IMR-90 (cell line): ENCODE data around the gene PRIMA1. TPM values are rescaled to one million over a fixed set of nuclear protein-coding genes. Genes with fewer than 3 reads are reported as not detected.

Experiments used
- ATAC-seq: fragments of 200-7000 bp; cut with Tn5 transposase; 2 replicates; pipeline ENCODE4 v1.9.1; 2020; ENCODE audit warnings: low read depth, mild to moderate bottlenecking, moderate library complexity
- BruUV-seq: library from RNA; stranded (reverse); fragments of 400-500 nt; replicated peaks from 2 replicates; lab custom pipeline; 2021; lab: Mats Ljungman, UMichigan
- CTCF ChIA-PET: fragments of 300-600 bp; formaldehyde crosslinking; extraction: SDS; loops from one replicate; lab custom pipeline; 2021; ENCODE audit warnings: antibody characterized with exemption; lab: Yijun Ruan, JAX
- POLR2A ChIA-PET: fragments of 300-600 bp; sonication (Branson Sonifier 250); formaldehyde crosslinking; loops from one replicate; lab custom pipeline; 2022; ENCODE audit warnings: antibody characterized with exemption; ENCODE audit not compliant: unreplicated experiment; lab: Charles Lee
- DNase-seq: peaks from one replicate; pipeline ENCODE4 v3.0.0; 2013
- H2AFZ ChIP-seq: replicated peaks from 2 replicates; pipeline ENCODE3; 2013; ENCODE audit warnings: low read length, mild to moderate bottlenecking; ENCODE audit not compliant: poor library complexity
- H2AK5ac ChIP-seq: 2 replicates; pipeline ENCODE4 v1.6.1; 2013; ENCODE audit warnings: low read depth, low read length, inconsistent platforms
- H2AK9ac ChIP-seq: replicated peaks from 2 replicates; pipeline ENCODE3; 2013; ENCODE audit warnings: mild to moderate bottlenecking, low read depth, low read length, moderate library complexity; ENCODE audit not compliant: poor library complexity
- H2BK120ac ChIP-seq: 2 replicates; pipeline ENCODE4 v1.6.1; 2013; ENCODE audit warnings: low read depth, low read length, inconsistent platforms
- H2BK15ac ChIP-seq: 3 replicates; pipeline ENCODE4 v1.6.1; 2013; ENCODE audit warnings: low read depth, low read length, inconsistent platforms
- H2BK20ac ChIP-seq: 2 replicates; pipeline ENCODE4 v1.6.1; 2013; ENCODE audit warnings: low read depth, mild to moderate bottlenecking, inconsistent platforms, low read length, moderate library complexity
- H2BK5ac ChIP-seq: 2 replicates; pipeline ENCODE4 v1.6.1; 2013; ENCODE audit warnings: mild to moderate bottlenecking, low read depth, low read length, inconsistent platforms; ENCODE audit not compliant: poor library complexity, severe bottlenecking
- H3K14ac ChIP-seq: replicated peaks from 2 replicates; pipeline ENCODE4 v1.6.1; 2013; ENCODE audit warnings: low read depth, low read length, inconsistent platforms
- H3K18ac ChIP-seq: 2 replicates; pipeline ENCODE4 v1.6.1; 2013; ENCODE audit warnings: low read depth, low read length, control low read depth
- H3K23ac ChIP-seq: 2 replicates; pipeline ENCODE4 v1.6.1; 2013; ENCODE audit warnings: low read depth, low read length, inconsistent platforms
- H3K27ac ChIP-seq: 2 replicates; pipeline ENCODE4 v1.5.1; 2013; ENCODE audit warnings: mild to moderate bottlenecking, control low read depth, low read length; ENCODE audit not compliant: insufficient read depth
- H3K27me3 ChIP-seq: 2 replicates; pipeline ENCODE4 v1.6.1; 2013; ENCODE audit warnings: low read length; ENCODE audit not compliant: control insufficient read depth, insufficient read depth
- H3K36me3 ChIP-seq: 2 replicates; pipeline ENCODE4 v1.6.1; 2013; ENCODE audit warnings: low read length, mixed read lengths; ENCODE audit not compliant: control insufficient read depth, insufficient read depth
- H3K4ac ChIP-seq: 2 replicates; pipeline ENCODE4 v1.6.1; 2013; ENCODE audit warnings: low read depth, low read length, inconsistent platforms
- H3K4me1 ChIP-seq: 2 replicates; pipeline ENCODE4 v1.6.1; 2013; ENCODE audit warnings: low read length, mixed read lengths; ENCODE audit not compliant: control insufficient read depth, insufficient read depth
- H3K4me2 ChIP-seq: 2 replicates; pipeline ENCODE4 v1.6.1; 2013; ENCODE audit warnings: low read depth, mild to moderate bottlenecking, control low read depth, low read length, moderate library complexity
- H3K4me3 ChIP-seq: 2 replicates; pipeline ENCODE4 v1.5.1; 2013; ENCODE audit warnings: low read depth, mild to moderate bottlenecking, control low read depth, low read length, moderate library complexity; ENCODE audit not compliant: insufficient read depth
- H3K56ac ChIP-seq: 2 replicates; pipeline ENCODE4 v1.6.1; 2013; ENCODE audit warnings: low read length, inconsistent platforms; ENCODE audit not compliant: insufficient read depth; ENCODE audit errors: extremely low read depth
- H3K79me1 ChIP-seq, 2 experiments: 2 replicates each; pipeline ENCODE4 v1.6.1; 2013; ENCODE audit warnings: low read length in 2 of 2, inconsistent platforms in 1 of 2, low read depth in 1 of 2
- H3K9ac ChIP-seq: 2 replicates; pipeline ENCODE4 v1.6.1; 2013; ENCODE audit warnings: low read depth, low read length, control low read depth
- H3K9me1 ChIP-seq: 2 replicates; pipeline ENCODE4 v1.6.1; 2013; ENCODE audit warnings: low read length, inconsistent platforms; ENCODE audit not compliant: insufficient read depth
- H3K9me3 ChIP-seq: 2 replicates; pipeline ENCODE4 v1.6.1; 2013; ENCODE audit warnings: low read length; ENCODE audit not compliant: control insufficient read depth, insufficient read depth
- H4K20me1 ChIP-seq: 2 replicates; pipeline ENCODE4 v1.6.1; 2013; ENCODE audit warnings: low read length, inconsistent platforms; ENCODE audit not compliant: insufficient read depth
- H4K5ac ChIP-seq: 2 replicates; pipeline ENCODE4 v1.6.1; 2013; ENCODE audit warnings: mild to moderate bottlenecking, low read depth, low read length, control low read depth
- H4K8ac ChIP-seq, 2 experiments: 2 replicates each; pipeline ENCODE4 v1.6.1; 2013; ENCODE audit warnings: low read depth in 2 of 2, low read length in 2 of 2, control low read depth in 1 of 2, inconsistent platforms in 1 of 2
- H4K91ac ChIP-seq: 2 replicates; pipeline ENCODE4 v1.6.1; 2013; ENCODE audit warnings: low read depth, low read length, inconsistent platforms; ENCODE audit not compliant: insufficient read depth
- BHLHE40 ChIP-seq: fragments of 150-350 bp; IDR thresholded peaks from 2 replicates; pipeline ENCODE4 v1.6.1; 2016; ENCODE audit warnings: mild to moderate bottlenecking, low read depth, low read length
- CEBPB ChIP-seq: IDR thresholded peaks from 2 replicates; pipeline ENCODE4 v1.6.1; 2012; ENCODE audit warnings: low read depth, low read length, improper control_type of control experiment
- CHD1 ChIP-seq: IDR thresholded peaks from 2 replicates; pipeline ENCODE4 v1.6.1; 2012; ENCODE audit warnings: low read depth, low read length, improper control_type of control experiment
- CTCF ChIP-seq: conservative IDR thresholded peaks from 2 replicates; pipeline ENCODE4 v1.5.1; 2012; ENCODE audit warnings: mild to moderate bottlenecking, low read depth, low read length, improper control_type of control experiment
- ELK1 ChIP-seq: fragments of 150-350 bp; IDR thresholded peaks from 2 replicates; pipeline ENCODE4 v1.6.1; 2016; ENCODE audit warnings: low read depth, mild to moderate bottlenecking, low read length, moderate library complexity, borderline replicate concordance
- FOS ChIP-seq: fragments of 150-350 bp; IDR thresholded peaks from 2 replicates; pipeline ENCODE4 v1.6.1; 2016; ENCODE audit warnings: low read depth, low read length
- MAFK ChIP-seq: IDR thresholded peaks from 2 replicates; pipeline ENCODE4 v1.6.1; 2012; ENCODE audit warnings: low read depth, low read length, improper control_type of control experiment
- MAZ ChIP-seq: IDR thresholded peaks from 2 replicates; pipeline ENCODE4 v1.6.1; 2012; ENCODE audit warnings: low read depth, mild to moderate bottlenecking, low read length, improper control_type of control experiment, moderate library complexity, borderline replicate concordance
- MXI1 ChIP-seq: IDR thresholded peaks from 2 replicates; pipeline ENCODE4 v1.6.1; 2012; ENCODE audit warnings: low read depth, mild to moderate bottlenecking, low read length, moderate library complexity, borderline replicate concordance
- NFE2L2 ChIP-seq: fragments of 150-350 bp; IDR thresholded peaks from 2 replicates; pipeline ENCODE4 v1.6.1; 2016; ENCODE audit warnings: low read depth, mild to moderate bottlenecking, low read length
- POLR2A ChIP-seq: IDR thresholded peaks from 2 replicates; pipeline ENCODE4 v1.6.1; 2012; ENCODE audit warnings: mild to moderate bottlenecking, low read depth, low read length
- RAD21 ChIP-seq: IDR thresholded peaks from 2 replicates; pipeline ENCODE4 v1.6.1; 2012; ENCODE audit warnings: low read length, improper control_type of control experiment
- RCOR1 ChIP-seq: IDR thresholded peaks from 2 replicates; pipeline ENCODE4 v1.6.1; 2012; ENCODE audit warnings: mild to moderate bottlenecking, low read length, improper control_type of control experiment; ENCODE audit not compliant: insufficient replicate concordance
- RFX5 ChIP-seq: IDR thresholded peaks from 2 replicates; pipeline ENCODE4 v1.8.0; 2012; ENCODE audit warnings: low read depth, mild to moderate bottlenecking, low read length, moderate library complexity
- SMC3 ChIP-seq: fragments of 150-350 bp; IDR thresholded peaks from 2 replicates; pipeline ENCODE4 v1.6.1; 2016; ENCODE audit warnings: low read depth, mild to moderate bottlenecking, antibody characterized with exemption, low read length, moderate library complexity
- USF2 ChIP-seq: fragments of 150-350 bp; IDR thresholded peaks from 2 replicates; pipeline ENCODE4 v1.6.1; 2017; ENCODE audit warnings: mild to moderate bottlenecking, antibody characterized with exemption, low read length, low read depth
- WGBS, 2 experiments: methylation state at CpG; one replicate each; pipeline versions ENCODE4 v1.1.5 to v1.1.7; 2013; ENCODE audit warnings: missing lambda C conversion rate in 2 of 2; ENCODE audit not compliant: insufficient read length in 1 of 2; ENCODE audit errors: extremely low coverage in 2 of 2; 5-methylcytosine and 5-hydroxymethylcytosine counted together
- dilution Hi-C: fragments of 300-500 bp; cut with HindIII; formaldehyde crosslinking; loops from one replicate; pipeline ENCODE4 v1.14.3; 2018; ENCODE audit warnings: low sequenced_read_pairs; ENCODE audit not compliant: unreplicated experiment
- in situ Hi-C: fragments of 300-500 bp; cut with MboI; formaldehyde crosslinking; loops from 3 replicates; pipeline ENCODE4 v1.14.3; 2019; ENCODE audit warnings: low sequenced_read_pairs, inconsistent platforms, mixed read lengths
- intact Hi-C: fragments of 100-400 bp; cut with micrococcal nuclease; formaldehyde crosslinking; loops from 2 replicates; pipeline ENCODE4 v1.10.0; 2022
- polyA plus RNA-seq, 3 experiments: library from polyadenylated mRNA; depleted of rRNA; stranded (reverse); fragments of >200 nt; gene quantifications; 2 replicates each; pipeline ENCODE4 v1.2.3, GENCODE V29; 2012; ENCODE audit warnings: low replicate concordance in 1 of 3
- total RNA-seq: library from RNA; depleted of rRNA; stranded (reverse); fragments of >200 nt; gene quantifications from 2 replicates; pipeline ENCODE4 v1.2.3, GENCODE V29; 2012

The PRIMA1 gene
- total and polyA plus RNA-seq, 2 of the 4 experiments (the other 2 are of a cell fraction), result not detected

GRCh38 chr14:93821051-93821450 is 32.8 kb upstream of the PRIMA1 start:
- H3K36me3 ChIP-seq, result no peaks in the 10 kb centered on the region
- no peaks in the 10 kb centered on the region for H3K4me1 ChIP-seq
- ChIA-PET CTCF (no interaction called here), POLR2A (no interaction called here)
- ATAC-seq, result no peak
- H3K9me3 ChIP-seq, result peaks cover 6% of the 10 kb centered on the region; the same call in 1 of the 2 replicates
- H3K27ac ChIP-seq, result no peak overlapping the region
- no TSS peak for BruUV-seq
- no peak overlapping the region for H3K4me2 ChIP-seq
- intact Hi-C loops (no loop called here), in situ Hi-C loops (no loop called here), dilution Hi-C loops (no loop called here)
- H2AFZ ChIP-seq, result peak overlapping the region; percentile 51
- no peaks in the 10 kb centered on the region for H3K27me3 ChIP-seq
- no peak overlapping the region for H4K5ac ChIP-seq
- H3K4ac ChIP-seq, result no peak overlapping the region
- no peak overlapping the region for H2AK5ac ChIP-seq
- no peak overlapping the region for H2BK120ac ChIP-seq
- no peak overlapping the region for H4K8ac ChIP-seq
- TF ChIP-seq USF2 (no peak), FOS (no peak), MAFK (no peak), BHLHE40 (no peak), CHD1 (no peak), SMC3 (no peak), NFE2L2 (no peak), ELK1 (no peak), POLR2A (no peak), CEBPB (no peak), RFX5 (no peak), CTCF (no peak), MXI1 (no peak), RCOR1 (no peak), RAD21 (no peak), MAZ (no peak)
- no peak overlapping the region for H3K4me3 ChIP-seq
- no peak for DNase-seq
- H3K56ac ChIP-seq, result no peak overlapping the region
- no CpG with 5 or more reads among the region's 6 CpGs for WGBS, 2 experiments
- H3K79me1 ChIP-seq, result no peaks in the 10 kb centered on the region
- no peak overlapping the region for H2AK9ac ChIP-seq
- no peak overlapping the region for H2BK5ac ChIP-seq
- no peak overlapping the region for H3K18ac ChIP-seq
- no peak overlapping the region for H2BK15ac ChIP-seq
- no peak overlapping the region for H4K91ac ChIP-seq
- H3K14ac ChIP-seq, result no peak overlapping the region
- H3K9ac ChIP-seq, result no peak overlapping the region
- H3K23ac ChIP-seq, result no peak overlapping the region
- H4K20me1 ChIP-seq, result no peaks in the 10 kb centered on the region
- no peak overlapping the region for H2BK20ac ChIP-seq
- H3K9me1 ChIP-seq, result no peaks in the 10 kb centered on the region
